Calu3 (cell line): ENCODE results near the gene GNAS. TPM values are rescaled to one million over a fixed set of nuclear protein-coding genes. Genes with fewer than 3 reads are reported as not detected.
A peak's percentile ranks its signal among the peaks of the same experiment; 100 is the strongest.

Experiments used
- BruUV-seq: library from RNA; stranded (reverse); fragments of 400-500 nt; replicated peaks from 2 replicates; lab custom pipeline; 2021; lab: Mats Ljungman, UMichigan
- CTCF ChIA-PET: fragments of 300-600 bp; sonication (Branson Sonifier 250); formaldehyde crosslinking; loops from one replicate; lab custom pipeline; 2022; ENCODE audit warnings: antibody characterized with exemption; lab: Charles Lee
- DNase-seq: peaks from one replicate; pipeline ENCODE4 v3.0.0; 2022
- H3K27ac Mint-ChIP-seq: one replicate; pipeline ENCODE4 v1.8.0; 2022; ENCODE audit warnings: mixed read lengths; ENCODE audit not compliant: unreplicated experiment
- H3K27me3 Mint-ChIP-seq: one replicate; pipeline ENCODE4 v1.8.0; 2022; ENCODE audit warnings: mixed read lengths; ENCODE audit not compliant: unreplicated experiment
- H3K36me3 Mint-ChIP-seq: one replicate; pipeline ENCODE4 v1.8.0; 2022; ENCODE audit warnings: mild to moderate bottlenecking, moderate library complexity, mixed read lengths; ENCODE audit not compliant: insufficient read depth, unreplicated experiment
- H3K4me1 Mint-ChIP-seq: one replicate; pipeline ENCODE4 v1.8.0; 2022; ENCODE audit warnings: mild to moderate bottlenecking, low read depth, mixed read lengths; ENCODE audit not compliant: unreplicated experiment
- H3K4me3 Mint-ChIP-seq: one replicate; pipeline ENCODE4 v1.8.0; 2022; ENCODE audit warnings: mild to moderate bottlenecking, low read depth, moderate library complexity, mixed read lengths; ENCODE audit not compliant: unreplicated experiment
- H3K9me3 Mint-ChIP-seq: one replicate; pipeline ENCODE4 v1.8.0; 2022; ENCODE audit warnings: low read depth, mixed read lengths; ENCODE audit not compliant: unreplicated experiment
- intact Hi-C: fragments of 100-400 bp; cut with micrococcal nuclease; formaldehyde crosslinking; loops from one replicate; pipeline ENCODE4 v1.10.0; 2022; ENCODE audit not compliant: unreplicated experiment
- total RNA-seq: library from RNA; stranded (reverse); gene quantifications from 2 replicates; pipeline ENCODE4 v1.2.3, GENCODE V29; 2022
- TF ChIP-seq, protein P1 (sequence below): fragments of 200-600 bp; IDR thresholded peaks from one replicate; pipeline ENCODE4 v1.8.0; 2022; ENCODE audit warnings: antibody characterized with exemption; ENCODE audit not compliant: unreplicated experiment

Gene GNAS
- total RNA-seq, 1 experiment from 2014 or later: 1,410 TPM

DNA sequence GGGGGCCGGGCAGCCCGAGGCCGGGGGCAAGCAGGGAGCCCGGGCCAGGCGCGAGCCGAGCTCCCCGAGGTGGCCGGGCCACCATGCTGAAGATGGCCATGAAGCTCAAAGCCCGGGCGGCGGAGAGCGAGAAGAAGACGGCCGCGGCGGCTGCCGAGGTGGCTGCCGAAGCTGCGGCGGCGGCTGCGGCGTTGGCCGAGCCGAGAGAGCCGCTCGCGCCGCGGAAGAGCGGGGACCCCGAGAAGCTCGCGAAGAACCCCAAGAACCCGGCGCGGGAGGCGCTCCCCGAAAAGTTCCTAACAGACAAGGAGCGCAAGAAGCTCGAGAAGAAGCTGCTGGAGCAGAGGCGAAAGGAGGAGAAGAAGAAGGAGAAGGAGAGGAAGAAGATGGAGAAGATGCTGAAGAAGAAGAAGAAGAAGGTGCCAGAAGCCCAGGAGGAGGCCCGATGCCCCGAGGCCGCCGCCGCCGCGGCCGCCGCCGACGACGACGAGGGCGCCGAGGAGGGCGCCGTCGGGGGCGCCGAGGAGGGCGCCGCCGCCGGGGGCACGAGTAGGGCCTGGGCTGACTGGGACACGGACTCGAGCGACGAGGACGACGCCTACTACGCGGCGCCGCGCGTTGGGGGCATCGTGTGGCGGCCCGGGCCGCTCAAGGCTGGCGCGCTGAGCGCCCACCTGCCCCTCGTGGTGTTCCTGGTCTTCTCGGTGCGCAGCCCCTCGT lies 37.4 kb downstream of the GNAS start:
- BruUV-seq: TSS peak; percentile 20
- H3K27me3 Mint-ChIP-seq: no peaks in the 10 kb centered on the region
- H3K36me3 Mint-ChIP-seq: peaks cover 75% of the 10 kb centered on the region
- intact Hi-C loops: loop anchor here (5.0 kb wide), 1 partner anchor 92 kb away; the partner anchor contains the start of gene NELFCD
- H3K27ac Mint-ChIP-seq: peak overlapping the region; percentile 72
- peak overlapping the region; percentile 73 for H3K4me3 Mint-ChIP-seq
- peak; percentile 26 for DNase-seq
- H3K9me3 Mint-ChIP-seq: no peaks in the 10 kb centered on the region
- CTCF ChIA-PET: interaction anchor here (0.6 to 1.5 kb wide), 2 partner anchors 20 to 77 kb away, joined by 3 read pairs; no protein-coding TSS in a partner anchor
- H3K4me1 Mint-ChIP-seq: peaks cover 18% of the 10 kb centered on the region
- TF ChIP-seq, protein P1, sequence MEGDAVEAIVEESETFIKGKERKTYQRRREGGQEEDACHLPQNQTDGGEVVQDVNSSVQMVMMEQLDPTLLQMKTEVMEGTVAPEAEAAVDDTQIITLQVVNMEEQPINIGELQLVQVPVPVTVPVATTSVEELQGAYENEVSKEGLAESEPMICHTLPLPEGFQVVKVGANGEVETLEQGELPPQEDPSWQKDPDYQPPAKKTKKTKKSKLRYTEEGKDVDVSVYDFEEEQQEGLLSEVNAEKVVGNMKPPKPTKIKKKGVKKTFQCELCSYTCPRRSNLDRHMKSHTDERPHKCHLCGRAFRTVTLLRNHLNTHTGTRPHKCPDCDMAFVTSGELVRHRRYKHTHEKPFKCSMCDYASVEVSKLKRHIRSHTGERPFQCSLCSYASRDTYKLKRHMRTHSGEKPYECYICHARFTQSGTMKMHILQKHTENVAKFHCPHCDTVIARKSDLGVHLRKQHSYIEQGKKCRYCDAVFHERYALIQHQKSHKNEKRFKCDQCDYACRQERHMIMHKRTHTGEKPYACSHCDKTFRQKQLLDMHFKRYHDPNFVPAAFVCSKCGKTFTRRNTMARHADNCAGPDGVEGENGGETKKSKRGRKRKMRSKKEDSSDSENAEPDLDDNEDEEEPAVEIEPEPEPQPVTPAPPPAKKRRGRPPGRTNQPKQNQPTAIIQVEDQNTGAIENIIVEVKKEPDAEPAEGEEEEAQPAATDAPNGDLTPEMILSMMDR: no peak

GRCh38 chr20:58890518-58891085 lies 38.1 kb downstream of the GNAS start:
- intact Hi-C loops: loop anchor here (5.0 kb wide), 1 partner anchor 92 kb away; the partner anchor contains the start of gene NELFCD
- Mint-ChIP-seq H3K9me3 (no peaks in the 10 kb centered on the region), H3K27ac (peak overlapping the region; percentile 91), H3K27me3 (no peaks in the 10 kb centered on the region), H3K4me3 (peak overlapping the region; percentile 73), H3K36me3 (peaks cover 82% of the 10 kb centered on the region), H3K4me1 (peaks cover 24% of the 10 kb centered on the region)
- CTCF ChIA-PET: no interaction called here
- no TSS peak for BruUV-seq
- peak; percentile 83 for DNase-seq
- TF ChIP-seq, protein P1: no peak

GRCh38 chr20:58891086-58891717 lies 38.7 kb downstream of the GNAS start:
- H3K36me3 Mint-ChIP-seq: peaks cover 88% of the 10 kb centered on the region
- no TSS peak for BruUV-seq
- CTCF ChIA-PET: no interaction called here
- no peaks in the 10 kb centered on the region for H3K27me3 Mint-ChIP-seq
- peak; percentile 88 for DNase-seq
- H3K4me1 Mint-ChIP-seq: peaks cover 30% of the 10 kb centered on the region
- TF ChIP-seq, protein P1: no peak
- no peaks in the 10 kb centered on the region for H3K9me3 Mint-ChIP-seq
- H3K27ac Mint-ChIP-seq: peak overlapping the region; percentile 96
- H3K4me3 Mint-ChIP-seq: peak overlapping the region; percentile 88
- intact Hi-C loops: loop anchor here (5.0 kb wide), 1 partner anchor 91 kb away; the partner anchor contains the start of gene NELFCD

DNA sequence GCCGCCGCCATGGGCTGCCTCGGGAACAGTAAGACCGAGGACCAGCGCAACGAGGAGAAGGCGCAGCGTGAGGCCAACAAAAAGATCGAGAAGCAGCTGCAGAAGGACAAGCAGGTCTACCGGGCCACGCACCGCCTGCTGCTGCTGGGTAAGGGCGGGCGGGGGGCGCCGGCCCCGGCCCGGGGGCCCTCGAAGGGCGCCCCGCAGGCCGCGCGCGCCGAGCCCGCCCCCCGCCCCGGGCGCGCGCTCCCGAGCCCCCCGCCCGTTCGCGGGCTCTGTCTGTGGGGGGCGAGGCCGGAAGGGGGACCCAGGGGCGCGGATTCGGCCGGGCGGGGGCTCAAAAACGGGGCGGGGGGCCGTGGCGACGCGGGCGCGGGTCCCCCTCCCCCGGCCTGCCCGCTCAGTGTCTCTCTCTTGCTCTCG lies 39.2 kb downstream of the GNAS start:
- Mint-ChIP-seq H3K36me3 (peaks cover 93% of the 10 kb centered on the region), H3K4me3 (peak overlapping the region; percentile 88), H3K9me3 (no peaks in the 10 kb centered on the region), H3K27me3 (no peaks in the 10 kb centered on the region), H3K4me1 (peaks cover 35% of the 10 kb centered on the region), H3K27ac (peak overlapping the region; percentile 96)
- DNase-seq: no peak
- intact Hi-C loops: loop anchor here (5.0 kb wide), 1 partner anchor 91 kb away; the partner anchor contains the start of gene NELFCD
- TF ChIP-seq, protein P1: no peak
- CTCF ChIA-PET: no interaction called here
- BruUV-seq: no TSS peak
